C4-2B (cell line): Measurements from ENCODE around the gene NR1D2.

Experiments used
- CTCF ChIP-seq: fragments of 450-650 bp; conservative IDR thresholded peaks from 2 replicates; pipeline ENCODE4 v1.5.1; 2017; ENCODE audit warnings: mild to moderate bottlenecking
- ZFX ChIP-seq: fragments of 450-650 bp; IDR thresholded peaks from 2 replicates; pipeline ENCODE4 v1.6.1; 2017

- TF ChIP-seq CTCF (no peak), ZFX (no peak)
These were observed 16.8 kb downstream of the NR1D2 start for GRCh38 chr3:23961913-23962312.
